HEK293 (cell line): ENCODE data around the gene ELL.

Experiments
- CTCF ChIA-PET: fragments of 350-600 bp; formaldehyde crosslinking; extraction: SDS; loops from one replicate; lab custom pipeline; 2021; ENCODE audit warnings: antibody characterized with exemption; lab: Yijun Ruan, JAX
- POLR2A ChIA-PET: fragments of 300-600 bp; formaldehyde crosslinking; extraction: SDS; loops from one replicate; lab custom pipeline; 2020; ENCODE audit warnings: antibody characterized with exemption, inconsistent platforms; lab: Yijun Ruan, JAX
- H3K27ac ChIP-seq: fragments of 200-500 bp; sonication (Bioruptor generic); 2 replicates; pipeline ENCODE4 v1.5.1; 2014; ENCODE audit warnings: low read depth, low read length, control low read depth, inconsistent platforms; ENCODE audit errors: extremely low read depth
- H3K36me3 ChIP-seq, 2 experiments: fragments of 200-500 bp in 1 of 2; sonication (Bioruptor generic) in 1 of 2; 1 replicate in 1 of 2; 2 replicates in 1 of 2; pipeline ENCODE4 v1.5.1; 2014 to 2017; ENCODE audit warnings: inconsistent platforms in 2 of 2, low read length in 2 of 2; ENCODE audit not compliant: control insufficient read depth in 2 of 2, insufficient read depth in 1 of 2
- H3K4me1 ChIP-seq: fragments of 200-500 bp; sonication (Bioruptor generic); 2 replicates; pipeline ENCODE4 v1.5.1; 2014; ENCODE audit warnings: mild to moderate bottlenecking, low read length, inconsistent platforms; ENCODE audit not compliant: control insufficient read depth, insufficient read depth
- H3K4me3 ChIP-seq: 2 replicates; pipeline ENCODE4 v1.5.1; 2011; ENCODE audit warnings: low read depth, mild to moderate bottlenecking, control low read depth, low read length, moderate library complexity
- H3K9me3 ChIP-seq: fragments of 200-500 bp; sonication (Bioruptor generic); 2 replicates; pipeline ENCODE4 v1.5.1; 2014; ENCODE audit warnings: low read depth, low read length, inconsistent platforms; ENCODE audit not compliant: control insufficient read depth, insufficient read depth
- GFI1B ChIP-seq: fragments of 450-650 bp; formaldehyde crosslinking; IDR thresholded peaks from 2 replicates; pipeline ENCODE4 v1.5.1; 2016; ENCODE audit warnings: missing biosample characterization, missing genetic modification characterization
- HIC1 ChIP-seq: fragments of 450-650 bp; formaldehyde crosslinking; IDR thresholded peaks from 2 replicates; pipeline ENCODE4 v1.5.1; 2016; ENCODE audit warnings: missing biosample characterization, missing genetic modification characterization
- SCRT1 ChIP-seq: fragments of 450-650 bp; formaldehyde crosslinking; IDR thresholded peaks from 2 replicates; pipeline ENCODE4 v1.5.1; 2016; ENCODE audit warnings: missing biosample characterization, missing genetic modification characterization, borderline replicate concordance
- SETDB1 ChIP-seq: IDR thresholded peaks from one replicate; pipeline ENCODE4 v1.6.1; 2017; ENCODE audit warnings: mild to moderate bottlenecking, low read length, moderate library complexity, mixed read lengths; ENCODE audit not compliant: insufficient read length
- SP2 ChIP-seq: fragments of 450-650 bp; formaldehyde crosslinking; IDR thresholded peaks from 2 replicates; pipeline ENCODE4 v1.5.1; 2016; ENCODE audit warnings: missing biosample characterization, missing genetic modification characterization
- ZBTB17 ChIP-seq: fragments of 450-650 bp; formaldehyde crosslinking; IDR thresholded peaks from 2 replicates; pipeline ENCODE4 v1.5.1; 2016; ENCODE audit warnings: missing biosample characterization, missing genetic modification characterization
- ZFP3 ChIP-seq: fragments of 450-650 bp; formaldehyde crosslinking; IDR thresholded peaks from 2 replicates; pipeline ENCODE4 v1.5.1; 2016; ENCODE audit warnings: low read depth, missing biosample characterization, missing genetic modification characterization
- ZNF174 ChIP-seq: fragments of 450-650 bp; formaldehyde crosslinking; IDR thresholded peaks from 2 replicates; pipeline ENCODE4 v1.5.0; 2017; ENCODE audit warnings: missing biosample characterization, mild to moderate bottlenecking, missing genetic modification characterization
- ZNF18 ChIP-seq: fragments of 450-650 bp; formaldehyde crosslinking; IDR thresholded peaks from 2 replicates; pipeline ENCODE4 v1.5.1; 2016; ENCODE audit warnings: missing biosample characterization, missing genetic modification characterization
- ZNF311 ChIP-seq: fragments of 450-650 bp; formaldehyde crosslinking; IDR thresholded peaks from 2 replicates; pipeline ENCODE4 v1.5.1; 2017; ENCODE audit warnings: missing biosample characterization, missing genetic modification characterization, borderline replicate concordance
- ZNF335 ChIP-seq: fragments of 450-650 bp; formaldehyde crosslinking; conservative IDR thresholded peaks from 2 replicates; pipeline ENCODE4 v1.5.1; 2016; ENCODE audit warnings: missing biosample characterization, missing genetic modification characterization
- ZNF341 ChIP-seq: fragments of 450-650 bp; formaldehyde crosslinking; IDR thresholded peaks from 2 replicates; pipeline ENCODE4; 2016; ENCODE audit warnings: low read depth, missing biosample characterization, missing genetic modification characterization
- ZNF362 ChIP-seq: fragments of 450-650 bp; formaldehyde crosslinking; IDR thresholded peaks from 2 replicates; pipeline ENCODE4 v1.5.1; 2016; ENCODE audit warnings: missing biosample characterization, missing genetic modification characterization
- ZNF521 ChIP-seq: fragments of 450-650 bp; formaldehyde crosslinking; IDR thresholded peaks from 2 replicates; pipeline ENCODE4 v1.5.1; 2017; ENCODE audit warnings: missing biosample characterization, mild to moderate bottlenecking, missing genetic modification characterization
- ZNF792 ChIP-seq: fragments of 450-650 bp; formaldehyde crosslinking; IDR thresholded peaks from 2 replicates; pipeline ENCODE4 v1.5.1; 2016; ENCODE audit warnings: missing biosample characterization, missing genetic modification characterization
- ZSCAN18 ChIP-seq: fragments of 450-650 bp; formaldehyde crosslinking; IDR thresholded peaks from 2 replicates; pipeline ENCODE4 v1.5.1; 2016; ENCODE audit warnings: missing biosample characterization, missing genetic modification characterization

Gene ELL

GRCh38 chr19:18399008-18399407 is 122.9 kb downstream of the ELL start:
- Histone ChIP-seq H3K4me1 (no peaks in the 10 kb centered on the region), H3K4me3 (no peak overlapping the region), H3K27ac (no peak overlapping the region), H3K9me3 (no peaks in the 10 kb centered on the region), H3K36me3 (no peaks in the 10 kb centered on the region)
- TF ChIP-seq HIC1 (no peak), ZNF18 (peak; percentile 79), ZBTB17 (tag by site-specific recombination) (no peak), ZNF792 (tag by site-specific recombination) (no peak), ZNF521 (tag by site-specific recombination) (no peak)
- ChIA-PET POLR2A (no interaction called here), CTCF (interaction anchor here (0.6 to 8.5 kb wide), 4 partner anchors 11 to 70 kb away, joined by 3 to 68 read pairs (median 6); partner anchors contain the start of genes GDF15 and SSBP4)

GRCh38 chr19:18397242-18398202 is 124.3 kb downstream of the ELL start, which contains the start of gene LRRC25:
Gene LRRC25, minus strand, starts transcription at chr19:18397622. Its CDS starts 659 bp downstream, at chr19:18396963.
- ChIA-PET CTCF (interaction anchor here (0.7 to 8.5 kb wide), 4 partner anchors 9 to 48 kb away, joined by 4 to 68 read pairs (median 7); partner anchors contain the start of gene GDF15), POLR2A (no interaction called here)
- no peaks in the 10 kb centered on the region for H3K36me3 ChIP-seq
- no peak within 1 kb of the TSS for H3K4me3 ChIP-seq
- peak; percentile 97 for TF ChIP-seq ZFP3 (tag by site-specific recombination)
- peak; percentile 4; the same call in 1 of the 2 replicates for TF ChIP-seq SP2 (tag by site-specific recombination)
- no peak for TF ChIP-seq ZNF341
- no peaks in the 10 kb centered on the region for H3K9me3 ChIP-seq
- no peak within 1 kb of the TSS for H3K27ac ChIP-seq
- no peaks in the 10 kb centered on the region for H3K4me1 ChIP-seq

- H3K4me3 ChIP-seq = no peak overlapping the region
- TF ChIP-seq ZNF335 (tag by site-specific recombination) = no peak
- no peak for TF ChIP-seq SCRT1 (tag by site-specific recombination)
- TF ChIP-seq ZSCAN18 = no peak
- TF ChIP-seq HIC1 = no peak
- TF ChIP-seq ZNF311 (tag by site-specific recombination) = no peak
- TF ChIP-seq ZNF362 (tag by site-specific recombination) = no peak
- TF ChIP-seq GFI1B (tag by site-specific recombination) = no peak
- TF ChIP-seq SETDB1 = no peak
- TF ChIP-seq ZNF174 (tag by site-specific recombination) = no peak
- TF ChIP-seq, all 188 proteins: peak for 0
- POLR2A ChIA-PET = no interaction called here
- CTCF ChIA-PET = interaction anchor here (0.6 to 8.5 kb wide), 6 partner anchors 8 to 150 kb away, joined by 3 to 68 read pairs (median 4); partner anchors contain the start of gene GDF15
- Histone ChIP-seq H3K27ac (no peak overlapping the region), H3K36me3 (no peaks in the 10 kb centered on the region), H3K4me1 (no peaks in the 10 kb centered on the region), H3K9me3 (no peaks in the 10 kb centered on the region)
These were observed 125.2 kb downstream of the ELL start for GRCh38 chr19:18396471-18397241.
